GM06990 (cell line): ENCODE data around the gene SRPK3.

Experiments used
- DNase-seq: peaks from one replicate; pipeline ENCODE4 v3.0.0-alpha.2; 2011; ENCODE audit not compliant: insufficient read length; ENCODE audit errors: extremely low read depth
- H3K27me3 ChIP-seq: replicated peaks from 2 replicates; pipeline ENCODE4 v1.6.0; 2011; ENCODE audit warnings: low read length; ENCODE audit not compliant: control insufficient read depth, insufficient read depth
- H3K36me3 ChIP-seq: 2 replicates; pipeline ENCODE4 v1.5.1; 2011; ENCODE audit warnings: low read length; ENCODE audit not compliant: control insufficient read depth, insufficient read depth
- H3K4me3 ChIP-seq: replicated peaks from 2 replicates; pipeline ENCODE4 v1.5.1; 2011; ENCODE audit warnings: low read depth, mild to moderate bottlenecking, control low read depth, low read length
- CTCF ChIP-seq: IDR thresholded peaks from 2 replicates; pipeline ENCODE4 v1.5.1; 2011; ENCODE audit warnings: low read length, control low read depth, mild to moderate bottlenecking, inconsistent platforms; ENCODE audit not compliant: insufficient read depth, poor library complexity, severe bottlenecking

SRPK3 gene

GRCh38 chrX:153827016-153827415 lies 46.2 kb downstream of the SRPK3 start:
- no peaks in the 10 kb centered on the region for H3K36me3 ChIP-seq
- no peak for TF ChIP-seq CTCF
- no peaks in the 10 kb centered on the region; the same call in 1 of the 2 replicates for H3K27me3 ChIP-seq
- H3K4me3 ChIP-seq, result no peak overlapping the region
- DNase-seq, result no peak

GRCh38 chrX:153827903-153828302 lies 47.1 kb downstream of the SRPK3 start:
- no peaks in the 10 kb centered on the region for H3K36me3 ChIP-seq
- TF ChIP-seq CTCF, result no peak
- no peak overlapping the region for H3K4me3 ChIP-seq
- H3K27me3 ChIP-seq, result no peaks in the 10 kb centered on the region; the same call in 1 of the 2 replicates
- DNase-seq, result no peak

- no peak overlapping the region for H3K4me3 ChIP-seq
- DNase-seq, result no peak
- H3K36me3 ChIP-seq, result no peaks in the 10 kb centered on the region
- H3K27me3 ChIP-seq, result no peaks in the 10 kb centered on the region; the same call in 1 of the 2 replicates
- no peak for TF ChIP-seq CTCF
Measured at GRCh38 chrX:153828308-153828707, 47.5 kb downstream of the SRPK3 start.

- Histone ChIP-seq H3K27me3 (no peaks in the 10 kb centered on the region; the same call in 1 of the 2 replicates), H3K4me3 (no peak overlapping the region), H3K36me3 (no peaks in the 10 kb centered on the region)
- no peak for DNase-seq
- no peak for TF ChIP-seq CTCF
Measured at GRCh38 chrX:153828723-153829548, 48.1 kb downstream of the SRPK3 start.

- Histone ChIP-seq H3K36me3 (no peaks in the 10 kb centered on the region), H3K4me3 (no peak overlapping the region), H3K27me3 (no peaks in the 10 kb centered on the region; the same call in 1 of the 2 replicates)
- DNase-seq, result no peak
- TF ChIP-seq CTCF, result no peak
Measured at GRCh38 chrX:153829549-153829798, 48.6 kb downstream of the SRPK3 start.
